GM12878 (cell line): ENCODE measurements around the gene FNDC8. TPM values are rescaled to one million over a fixed set of nuclear protein-coding genes. Genes with fewer than 3 reads are reported as not detected.

Experiments used
- ATF2 ChIP-seq: IDR thresholded peaks from 2 replicates; pipeline ENCODE4 v1.6.1; 2012; ENCODE audit warnings: low read length, inconsistent platforms
- BCL11A ChIP-seq: IDR thresholded peaks from 2 replicates; pipeline ENCODE4 v1.6.1; 2011; ENCODE audit warnings: low read depth, low read length
- BMI1 ChIP-seq: fragments of 450-650 bp; IDR thresholded peaks from 2 replicates; pipeline ENCODE4 v1.6.1; 2016; ENCODE audit warnings: mild to moderate bottlenecking, moderate library complexity, borderline replicate concordance
- CHD1 ChIP-seq: IDR thresholded peaks from 2 replicates; pipeline ENCODE4 v1.6.1; 2012; ENCODE audit warnings: low read depth, low read length, improper control_type of control experiment
- CREM ChIP-seq: IDR thresholded peaks from 2 replicates; pipeline ENCODE4 v1.6.1; 2014; ENCODE audit warnings: antibody characterized with exemption, low read depth
- EP300 ChIP-seq, 2 experiments: fragments of 150-350 bp in 1 of 2; IDR thresholded peaks; 2 replicates each; pipeline ENCODE4 v1.6.1; 2011 to 2012; ENCODE audit warnings: low read depth in 2 of 2, low read length in 2 of 2, borderline replicate concordance in 1 of 2, improper control_type of control experiment in 1 of 2, inconsistent platforms in 1 of 2; ENCODE audit not compliant: control insufficient read depth in 1 of 2
- ETV6 ChIP-seq, 2 experiments: fragments of 450-650 bp in 1 of 2; IDR thresholded peaks in 1 of 2; conservative IDR thresholded peaks in 1 of 2; 2 replicates each; pipeline ENCODE4 v1.6.1; 2014; ENCODE audit warnings: antibody characterized with exemption in 1 of 2, borderline replicate concordance in 1 of 2, low read depth in 1 of 2, mild to moderate bottlenecking in 1 of 2, moderate library complexity in 1 of 2
- JUND ChIP-seq: IDR thresholded peaks from 2 replicates; pipeline ENCODE4 v1.6.1; 2012; ENCODE audit warnings: low read depth, mild to moderate bottlenecking, low read length, improper control_type of control experiment, moderate library complexity
- KDM1A ChIP-seq: fragments of 200-600 bp; sonication (generic); IDR thresholded peaks from 2 replicates; pipeline ENCODE4 v1.6.1; 2016; ENCODE audit warnings: borderline replicate concordance
- MYB ChIP-seq: fragments of 150-350 bp; IDR thresholded peaks from 2 replicates; pipeline ENCODE4 v1.6.1; 2014; ENCODE audit warnings: mild to moderate bottlenecking, low read depth, low read length, borderline replicate concordance
- NFXL1 ChIP-seq: fragments of 450-650 bp; IDR thresholded peaks from 2 replicates; pipeline ENCODE4 v1.6.1; 2017; ENCODE audit warnings: antibody characterized with exemption, mild to moderate bottlenecking, borderline replicate concordance
- PAX5 ChIP-seq: IDR thresholded peaks from 2 replicates; pipeline ENCODE4 v1.6.1; 2011; ENCODE audit warnings: low read depth, low read length, borderline replicate concordance
- RAD21 ChIP-seq: IDR thresholded peaks from 2 replicates; pipeline ENCODE4 v1.6.1; 2011; ENCODE audit warnings: mild to moderate bottlenecking, low read depth, low read length, moderate library complexity; ENCODE audit not compliant: insufficient read depth
- RUNX3 ChIP-seq: IDR thresholded peaks from 2 replicates; pipeline ENCODE4 v1.6.1; 2012; ENCODE audit warnings: low read length, inconsistent platforms
- SMARCA5 ChIP-seq: fragments of 450-650 bp; IDR thresholded peaks from 2 replicates; pipeline ENCODE4 v1.6.1; 2017; ENCODE audit warnings: mild to moderate bottlenecking
- ZNF207 ChIP-seq: fragments of 450-650 bp; IDR thresholded peaks from 2 replicates; pipeline ENCODE4 v1.6.1; 2014; ENCODE audit warnings: antibody characterized with exemption, mild to moderate bottlenecking, borderline replicate concordance
- ZNF592 ChIP-seq: fragments of 450-650 bp; IDR thresholded peaks from 2 replicates; pipeline ENCODE4 v1.6.1; 2017; ENCODE audit warnings: mild to moderate bottlenecking, moderate library complexity
- polyA plus RNA-seq, 11 experiments: library from polyadenylated mRNA; depleted of rRNA in 4 of 11; unstranded in 6 of 11; stranded (reverse) in 5 of 11; fragments of >200 nt; fragmentation: Nextera tagmentation in 4 of 11; fragmentation: Illumina TruSeq in 1 of 11; extraction: Ambion mirVana in 4 of 11; extraction: Trizol in 1 of 11; gene quantifications; 1 replicate in 1 of 11; 2 replicates in 10 of 11; pipeline versions ENCODE4 v1.2.1 to v1.2.3, GENCODE V29; 2011 to 2016; ENCODE audit warnings: inconsistent platforms in 2 of 11, missing spikeins in 2 of 11, low read depth in 1 of 11
- total RNA-seq, 4 experiments: library from RNA; depleted of rRNA in 3 of 4; stranded (reverse); fragments of >200 nt in 3 of 4; fragmentation: Illumina TruSeq in 1 of 4; extraction: Trizol in 1 of 4; gene quantifications; 2 replicates each; pipeline versions ENCODE4 v1.2.1 to v1.2.3, GENCODE V29; 2013 to 2021
- TF ChIP-seq, protein P1 (sequence below): fragments of 450-650 bp; IDR thresholded peaks from 2 replicates; pipeline ENCODE4 v1.6.1; 2016; ENCODE audit warnings: mild to moderate bottlenecking, moderate library complexity, borderline replicate concordance
- TF ChIP-seq, protein P2 (sequence below): IDR thresholded peaks from 2 replicates; pipeline ENCODE4 v1.6.1; 2011; ENCODE audit warnings: low read depth, low read length, improper control_type of control experiment, borderline replicate concordance

FNDC8 gene
- total and polyA plus RNA-seq, 10 of the 15 experiments (the other 5 are each of a cell fraction or from before 2014, with no cell fraction given), result 0.06 to 0.15 (median 0.11) TPM; not detected in 7

- TF ChIP-seq, protein P1, sequence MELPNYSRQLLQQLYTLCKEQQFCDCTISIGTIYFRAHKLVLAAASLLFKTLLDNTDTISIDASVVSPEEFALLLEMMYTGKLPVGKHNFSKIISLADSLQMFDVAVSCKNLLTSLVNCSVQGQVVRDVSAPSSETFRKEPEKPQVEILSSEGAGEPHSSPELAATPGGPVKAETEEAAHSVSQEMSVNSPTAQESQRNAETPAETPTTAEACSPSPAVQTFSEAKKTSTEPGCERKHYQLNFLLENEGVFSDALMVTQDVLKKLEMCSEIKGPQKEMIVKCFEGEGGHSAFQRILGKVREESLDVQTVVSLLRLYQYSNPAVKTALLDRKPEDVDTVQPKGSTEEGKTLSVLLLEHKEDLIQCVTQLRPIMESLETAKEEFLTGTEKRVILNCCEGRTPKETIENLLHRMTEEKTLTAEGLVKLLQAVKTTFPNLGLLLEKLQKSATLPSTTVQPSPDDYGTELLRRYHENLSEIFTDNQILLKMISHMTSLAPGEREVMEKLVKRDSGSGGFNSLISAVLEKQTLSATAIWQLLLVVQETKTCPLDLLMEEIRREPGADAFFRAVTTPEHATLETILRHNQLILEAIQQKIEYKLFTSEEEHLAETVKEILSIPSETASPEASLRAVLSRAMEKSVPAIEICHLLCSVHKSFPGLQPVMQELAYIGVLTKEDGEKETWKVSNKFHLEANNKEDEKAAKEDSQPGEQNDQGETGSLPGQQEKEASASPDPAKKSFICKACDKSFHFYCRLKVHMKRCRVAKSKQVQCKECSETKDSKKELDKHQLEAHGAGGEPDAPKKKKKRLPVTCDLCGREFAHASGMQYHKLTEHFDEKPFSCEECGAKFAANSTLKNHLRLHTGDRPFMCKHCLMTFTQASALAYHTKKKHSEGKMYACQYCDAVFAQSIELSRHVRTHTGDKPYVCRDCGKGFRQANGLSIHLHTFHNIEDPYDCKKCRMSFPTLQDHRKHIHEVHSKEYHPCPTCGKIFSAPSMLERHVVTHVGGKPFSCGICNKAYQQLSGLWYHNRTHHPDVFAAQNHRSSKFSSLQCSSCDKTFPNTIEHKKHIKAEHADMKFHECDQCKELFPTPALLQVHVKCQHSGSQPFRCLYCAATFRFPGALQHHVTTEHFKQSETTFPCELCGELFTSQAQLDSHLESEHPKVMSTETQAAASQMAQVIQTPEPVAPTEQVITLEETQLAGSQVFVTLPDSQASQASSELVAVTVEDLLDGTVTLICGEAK, result no peak
- TF ChIP-seq ZNF207 (peak; percentile 62; the same call in 1 of the 2 replicates), ATF2 (no peak), RUNX3 (peak; percentile 85), BMI1 (no peak), CREM (peak; percentile 72), BCL11A (peak; percentile 35; the same call in 1 of the 2 replicates), RAD21 (peak; percentile 73), CHD1 (no peak), KDM1A (no peak), PAX5 (peak; percentile 84; the same call in 1 of the 2 replicates), EP300 (IDR thresholded peaks at IDR 0.05; ENCODE audit: borderline replicate concordance in 1 of 2, control insufficient read depth in 1 of 2, low read depth in 2 of 2, low read length in 2 of 2) (peak in 1 of 2 experiments; percentile 62; a peak in 1 of 4 replicates), ZNF592 (peak; percentile 57; the same call in 1 of the 2 replicates), MYB (no peak), SMARCA5 (peak; percentile 93), NFXL1 (no peak), ETV6 (conservative IDR thresholded peaks at IDR 0.05 in 1 of 2, IDR thresholded peaks at IDR 0.05 in 1 of 2; ENCODE audit: borderline replicate concordance in 1 of 2, low read depth in 1 of 2) (no peak; a peak in 1 of 4 replicates), JUND (no peak)
- TF ChIP-seq, protein P2, sequence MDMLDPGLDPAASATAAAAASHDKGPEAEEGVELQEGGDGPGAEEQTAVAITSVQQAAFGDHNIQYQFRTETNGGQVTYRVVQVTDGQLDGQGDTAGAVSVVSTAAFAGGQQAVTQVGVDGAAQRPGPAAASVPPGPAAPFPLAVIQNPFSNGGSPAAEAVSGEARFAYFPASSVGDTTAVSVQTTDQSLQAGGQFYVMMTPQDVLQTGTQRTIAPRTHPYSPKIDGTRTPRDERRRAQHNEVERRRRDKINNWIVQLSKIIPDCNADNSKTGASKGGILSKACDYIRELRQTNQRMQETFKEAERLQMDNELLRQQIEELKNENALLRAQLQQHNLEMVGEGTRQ, result no peak
These were observed 32.4 kb upstream of the FNDC8 start (continued) for GRCh38 chr17:35088881-35089585.
